Keratinocyte (primary cell): ENCODE data around the gene RUSC2. TPM values are rescaled to one million over a fixed set of nuclear protein-coding genes. Genes with fewer than 3 reads are reported as not detected.

Experiments
- DNase-seq: peaks from one replicate; pipeline ENCODE4 v3.0.0-alpha.2; 2011; ENCODE audit warnings: low read depth, missing footprints, low spot score
- FAIRE-seq: peaks from 2 replicates; lab custom pipeline; 2011; peaks lifted over from hg19 to GRCh38; lab: Jason Lieb, UNC
- H2AFZ ChIP-seq: 2 replicates; pipeline ENCODE4 v1.6.0; 2012; ENCODE audit warnings: low read length, control low read depth, inconsistent platforms; ENCODE audit not compliant: control insufficient read depth
- H3K27ac ChIP-seq: 2 replicates; pipeline ENCODE4 v1.5.1; 2011; ENCODE audit warnings: low read length; ENCODE audit not compliant: control insufficient read depth, insufficient read depth
- H3K27me3 ChIP-seq: 3 replicates; pipeline ENCODE4 v1.6.0; 2011; ENCODE audit warnings: low read length; ENCODE audit not compliant: control insufficient read depth, insufficient read depth; ENCODE audit errors: extremely low read depth
- H3K36me3 ChIP-seq, 2 experiments: 2 replicates in 1 of 2; 3 replicates in 1 of 2; pipeline ENCODE4 v1.5.1; 2011; ENCODE audit warnings: low read length in 2 of 2, mild to moderate bottlenecking in 1 of 2; ENCODE audit not compliant: control insufficient read depth in 2 of 2, insufficient read depth in 2 of 2; ENCODE audit errors: extremely low read depth in 1 of 2
- H3K4me1 ChIP-seq: 3 replicates; pipeline ENCODE4 v1.5.1; 2011; ENCODE audit warnings: low read length; ENCODE audit not compliant: control insufficient read depth, insufficient read depth; ENCODE audit errors: extremely low read depth
- H3K4me2 ChIP-seq: 3 replicates; pipeline ENCODE4 v1.6.0; 2011; ENCODE audit warnings: low read depth, low read length; ENCODE audit not compliant: control insufficient read depth, insufficient read depth; ENCODE audit errors: extremely low read depth
- H3K4me3 ChIP-seq, 3 experiments: fragments of 200-600 bp in 1 of 3; sonication (generic) in 1 of 3; 2 replicates in 2 of 3; 3 replicates in 1 of 3; pipeline ENCODE4 v1.5.1; 2011 to 2016; ENCODE audit warnings: low read length in 3 of 3, mild to moderate bottlenecking in 3 of 3, control low read depth in 2 of 3, inconsistent platforms in 1 of 3, low read depth in 1 of 3, mixed read lengths in 1 of 3, mixed run types in 1 of 3, moderate library complexity in 1 of 3; ENCODE audit not compliant: control insufficient read depth in 2 of 3, insufficient read depth in 2 of 3; ENCODE audit errors: extremely low read depth in 1 of 3
- H3K79me2 ChIP-seq: 2 replicates; pipeline ENCODE4 v1.6.0; 2012; ENCODE audit warnings: low read length; ENCODE audit not compliant: control insufficient read depth, insufficient read depth
- H3K9ac ChIP-seq: 3 replicates; pipeline ENCODE4 v1.6.0; 2011; ENCODE audit warnings: low read length; ENCODE audit not compliant: control insufficient read depth, insufficient read depth; ENCODE audit errors: extremely low read depth
- H3K9me1 ChIP-seq: 3 replicates; pipeline ENCODE4 v1.6.0; 2011; ENCODE audit warnings: low read length; ENCODE audit not compliant: control insufficient read depth, insufficient read depth; ENCODE audit errors: extremely low read depth
- H3K9me3 ChIP-seq: 2 replicates; pipeline ENCODE4 v1.5.1; 2012; ENCODE audit warnings: low read depth, low read length; ENCODE audit not compliant: control insufficient read depth
- H4K20me1 ChIP-seq: 3 replicates; pipeline ENCODE4 v1.6.0; 2011; ENCODE audit warnings: low read length; ENCODE audit not compliant: control insufficient read depth, insufficient read depth; ENCODE audit errors: extremely low read depth
- CTCF ChIP-seq, 3 experiments: IDR thresholded peaks in 1 of 3; conservative IDR thresholded peaks in 1 of 3; optimal IDR thresholded peaks in 1 of 3; 2 replicates in 2 of 3; 3 replicates in 1 of 3; pipeline versions ENCODE3 to v1.5.1; 2011; ENCODE audit warnings: low read length in 3 of 3, mild to moderate bottlenecking in 3 of 3, moderate library complexity in 2 of 3, control low read depth in 1 of 3, inconsistent platforms in 1 of 3; ENCODE audit not compliant: insufficient read depth in 2 of 3; ENCODE audit errors: extremely low read depth in 1 of 3
- EZH2 ChIP-seq: IDR thresholded peaks from one replicate; pipeline ENCODE4 v1.6.1; 2012; ENCODE audit warnings: inconsistent platforms, mild to moderate bottlenecking, low read length, moderate library complexity
- dilution Hi-C: fragments of 300-500 bp; cut with MboI; formaldehyde crosslinking; loops from one replicate; pipeline ENCODE4 v1.7.0; 2020; ENCODE audit warnings: low sequenced_read_pairs; ENCODE audit not compliant: extremely low pct_ligation_motif_present
- polyA plus RNA-seq, 5 experiments: library from polyadenylated mRNA; depleted of rRNA in 3 of 5; stranded (reverse) in 3 of 5; stranded (forward) in 1 of 5; unstranded in 1 of 5; fragments of >200 nt; gene quantifications; 1 replicate in 1 of 5; 2 replicates in 3 of 5; 3 replicates in 1 of 5; pipeline versions ENCODE4 v1.2.1 to v1.2.3, GENCODE V29; 2011 to 2012; ENCODE audit warnings: missing spikeins in 2 of 5, low read depth in 1 of 5, low replicate concordance in 1 of 5

RUSC2 gene
- polyA plus RNA-seq, 1 donor (not counting 4 experiments of a cell fraction or from before 2014, with no cell fraction given): 4.2 TPM

GRCh38 chr9:35446012-35446411 lies 43.9 kb upstream of the RUSC2 start:
- Histone ChIP-seq H3K9me1 (no peaks in the 10 kb centered on the region), H2AFZ (no peak overlapping the region), H3K79me2 (no peaks in the 10 kb centered on the region), H3K27me3 (no peaks in the 10 kb centered on the region), H4K20me1 (no peaks in the 10 kb centered on the region), H3K27ac (no peak overlapping the region), H3K4me3 (no peak overlapping the region), H3K36me3 (no peaks in the 10 kb centered on the region), H3K9me3 (no peaks in the 10 kb centered on the region), H3K4me2 (no peak overlapping the region), H3K9ac (no peak overlapping the region), H3K4me1 (no peaks in the 10 kb centered on the region)
- FAIRE-seq: no peak
- TF ChIP-seq CTCF (optimal IDR thresholded peaks at IDR 0.05 in 1 of 3, IDR thresholded peaks at IDR 0.05 in 1 of 3, conservative IDR thresholded peaks at IDR 0.05 in 1 of 3; ENCODE audit: extremely low read depth in 1 of 3, insufficient read depth in 2 of 3, low read length in 3 of 3): no peak
- no peak for TF ChIP-seq EZH2
- no peak for DNase-seq
- dilution Hi-C loops: no loop called here

DNA sequence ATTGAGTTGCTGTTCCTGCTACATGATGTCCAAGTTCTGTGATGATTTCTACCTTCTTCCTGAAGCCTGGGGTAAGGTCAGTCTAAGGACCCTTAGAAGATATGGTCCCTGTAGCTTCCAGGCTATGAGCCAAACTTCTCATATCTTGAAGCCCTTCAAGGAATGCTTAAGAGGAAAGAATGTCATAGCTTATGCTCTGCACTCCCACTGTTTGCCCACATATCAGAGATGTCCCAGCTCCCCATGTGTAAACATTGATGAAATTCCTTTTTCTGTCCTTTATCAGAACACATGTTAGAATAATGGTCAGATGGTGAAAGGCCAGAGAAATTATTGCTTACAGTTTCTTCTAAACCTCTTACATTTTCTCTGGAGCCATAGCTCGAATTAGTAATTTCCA lies 41.4 kb upstream of the RUSC2 start:
- H3K4me3 ChIP-seq: no peak overlapping the region
- H2AFZ ChIP-seq: no peak overlapping the region
- H3K27me3 ChIP-seq: no peaks in the 10 kb centered on the region
- no peaks in the 10 kb centered on the region for H3K9me3 ChIP-seq
- TF ChIP-seq EZH2 (no peak), CTCF (optimal IDR thresholded peaks at IDR 0.05 in 1 of 3, IDR thresholded peaks at IDR 0.05 in 1 of 3, conservative IDR thresholded peaks at IDR 0.05 in 1 of 3; ENCODE audit: extremely low read depth in 1 of 3, insufficient read depth in 2 of 3, low read length in 3 of 3) (no peak)
- H3K27ac ChIP-seq: no peak overlapping the region
- H3K4me2 ChIP-seq: no peak overlapping the region
- no peaks in the 10 kb centered on the region for H3K79me2 ChIP-seq
- no peaks in the 10 kb centered on the region for H3K36me3 ChIP-seq
- FAIRE-seq: no peak
- no peaks in the 10 kb centered on the region for H3K4me1 ChIP-seq
- dilution Hi-C loops: no loop called here
- no peak overlapping the region for H3K9ac ChIP-seq
- H3K9me1 ChIP-seq: no peaks in the 10 kb centered on the region
- no peak for DNase-seq
- H4K20me1 ChIP-seq: no peaks in the 10 kb centered on the region
